H54 (cell line): Measurements from ENCODE around the gene HSPB3.
"Not testable (repeated sequence)": the region's sequence is repeated elsewhere in the genome, so short reads cannot be mapped to it uniquely, and the experiment has no call there.

ENCODE experiments used
- DNase-seq: peaks from one replicate; pipeline ENCODE4 v3.0.0; 2011; ENCODE audit warnings: low spot score, mixed read lengths; ENCODE audit not compliant: insufficient read length
- FAIRE-seq: peaks from 3 replicates; lab custom pipeline; 2011; peaks lifted over from hg19 to GRCh38; lab: Jason Lieb, UNC
- POLR2A ChIP-seq: IDR thresholded peaks from 2 replicates; pipeline ENCODE4 v1.6.1; 2011; ENCODE audit warnings: low read depth, mild to moderate bottlenecking, low read length

HSPB3 gene

GRCh38 chr5:54470128-54470527, 14.6 kb downstream of the HSPB3 start:
- FAIRE-seq, result no peak
- TF ChIP-seq POLR2A, result no peak
- DNase-seq, result no peak

DNA sequence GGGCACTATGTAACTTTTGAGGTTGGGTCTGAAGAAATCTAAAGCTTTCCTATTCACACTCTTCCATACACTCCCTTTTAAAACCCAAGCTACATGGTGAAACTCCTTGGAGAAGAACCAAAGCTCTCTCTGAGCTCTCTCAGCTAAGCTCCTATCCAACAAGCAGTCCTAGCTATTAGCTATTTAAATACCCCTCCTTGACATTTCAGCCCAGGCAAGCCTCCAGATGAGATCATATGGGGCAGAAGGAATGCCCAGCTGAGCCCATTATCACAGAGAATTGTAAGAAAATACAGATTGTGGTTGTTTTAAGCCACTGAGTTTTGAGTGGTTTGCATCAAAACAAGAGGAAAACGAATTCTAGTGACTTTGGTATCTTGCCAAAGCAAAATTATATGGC, 15.2 kb downstream of the HSPB3 start:
- DNase-seq (no peak), FAIRE-seq (no peak)
- no peak for TF ChIP-seq POLR2A

DNA sequence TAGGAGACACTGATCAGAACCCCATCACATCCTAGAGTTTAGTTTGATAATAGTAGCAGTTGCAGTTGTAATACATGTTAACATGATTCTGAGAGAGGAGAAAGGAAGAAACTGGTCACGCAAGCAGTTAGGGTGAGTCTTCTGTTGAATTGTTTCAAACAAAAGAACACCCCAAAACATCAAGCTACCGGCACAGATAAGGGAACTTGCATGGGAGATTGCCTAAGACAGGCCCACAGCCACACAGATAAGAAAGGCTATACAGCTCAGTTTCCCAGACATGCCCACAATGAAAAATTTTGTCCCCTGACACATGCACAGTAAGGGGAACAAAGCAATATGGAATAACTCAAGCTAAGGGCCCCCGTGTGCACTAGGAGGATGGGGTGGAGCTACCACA, 15.9 kb downstream of the HSPB3 start:
- no peak for DNase-seq
- FAIRE-seq, result no peak
- TF ChIP-seq POLR2A, result no peak

- FAIRE-seq (no peak), DNase-seq (no peak)
- TF ChIP-seq POLR2A, result no peak
These were observed 21.2 kb downstream of the HSPB3 start for GRCh38 chr5:54476682-54477081.

GRCh38 chr5:54477941-54478478, 22.5 kb downstream of the HSPB3 start:
- DNase-seq, result no peak
- FAIRE-seq, result no peak
- no peak for TF ChIP-seq POLR2A

DNA sequence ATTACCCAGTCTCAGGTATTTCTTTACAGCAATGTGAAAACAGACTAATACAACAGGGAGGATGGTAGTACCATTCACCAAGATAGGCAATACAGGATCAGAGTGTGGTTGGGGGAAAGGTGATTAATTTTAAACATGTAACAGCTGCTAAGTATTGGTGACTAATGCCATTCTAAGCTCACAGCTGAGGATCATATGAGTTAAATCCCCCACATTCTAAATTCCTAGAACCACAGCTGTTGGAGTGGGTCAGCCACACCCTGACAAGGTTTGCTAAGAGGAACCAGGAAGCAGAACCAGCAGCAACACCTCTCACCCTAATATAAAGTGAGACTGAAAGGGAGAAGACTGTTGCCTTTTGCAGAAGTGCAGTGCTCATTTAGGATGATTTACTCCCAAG, 24.8 kb downstream of the HSPB3 start:
- FAIRE-seq (no peak), DNase-seq (no peak)
- TF ChIP-seq POLR2A, result no peak

- DNase-seq (no peak), FAIRE-seq (no peak)
- no peak for TF ChIP-seq POLR2A
These were observed 28.9 kb downstream of the HSPB3 start for GRCh38 chr5:54484219-54484894.

DNA sequence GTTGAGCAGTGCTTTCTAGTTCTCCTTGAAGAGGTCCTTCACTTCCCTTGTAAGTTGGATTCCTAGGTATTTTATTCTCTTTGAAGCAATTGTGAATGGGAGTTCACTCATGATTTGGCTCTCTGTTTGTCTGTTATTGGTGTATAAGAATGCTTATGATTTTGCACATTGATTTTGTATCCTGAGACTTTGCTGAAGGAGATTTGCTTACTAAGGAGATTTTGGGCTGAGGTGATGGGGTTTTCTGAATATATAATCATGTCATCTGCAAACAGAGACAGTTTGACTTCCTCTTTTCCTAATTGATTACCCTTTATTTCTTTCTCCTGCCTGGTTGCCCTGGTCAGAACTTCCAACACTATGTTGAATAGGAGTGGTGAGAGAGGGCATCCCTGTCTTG, 30.2 kb downstream of the HSPB3 start:
- DNase-seq, FAIRE-seq: not testable (repeated sequence)

GRCh38 chr5:54489648-54489979, 34.1 kb downstream of the HSPB3 start:
- FAIRE-seq, DNase-seq: not testable (repeated sequence)

DNA sequence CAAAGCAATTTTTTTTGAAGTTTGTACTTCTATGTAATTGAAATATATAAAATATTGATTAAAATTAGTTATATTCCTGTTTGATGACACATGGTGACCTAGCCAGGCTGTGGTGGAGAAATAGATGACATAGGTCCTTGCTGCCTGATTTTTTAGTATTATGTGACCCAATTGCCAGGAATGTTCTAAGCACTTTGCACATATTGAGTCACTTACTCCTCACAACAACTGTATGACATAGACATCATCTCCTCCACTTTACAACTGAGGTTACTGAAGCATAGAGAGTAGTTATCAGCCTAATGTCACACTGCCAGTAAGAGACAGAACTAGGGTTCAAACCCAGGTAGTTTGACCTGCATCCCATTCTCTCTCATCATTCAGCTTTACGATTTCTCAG, 35.8 kb downstream of the HSPB3 start:
- TF ChIP-seq POLR2A, result no peak
- no peak for FAIRE-seq
- DNase-seq, result no peak

DNA sequence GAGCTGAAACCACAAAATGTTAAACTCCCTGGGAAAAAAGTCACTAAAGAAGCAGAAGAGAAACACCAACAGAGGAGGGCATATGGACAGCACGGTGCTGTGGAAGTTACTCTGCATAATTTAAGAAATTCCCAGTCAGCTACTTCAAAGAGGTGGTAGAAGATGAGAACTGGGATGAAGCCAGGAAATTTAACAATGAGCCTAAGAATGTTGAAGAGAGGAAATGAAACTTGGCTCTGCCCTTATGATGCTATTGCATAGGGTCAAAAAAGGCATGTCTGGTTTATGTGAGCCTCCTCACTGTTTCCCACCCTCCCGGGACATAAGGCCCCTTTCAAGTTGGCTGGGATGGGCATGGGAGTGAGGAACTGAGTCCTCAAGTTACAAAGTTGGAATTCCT, 36.7 kb downstream of the HSPB3 start:
- no peak for FAIRE-seq

DNA sequence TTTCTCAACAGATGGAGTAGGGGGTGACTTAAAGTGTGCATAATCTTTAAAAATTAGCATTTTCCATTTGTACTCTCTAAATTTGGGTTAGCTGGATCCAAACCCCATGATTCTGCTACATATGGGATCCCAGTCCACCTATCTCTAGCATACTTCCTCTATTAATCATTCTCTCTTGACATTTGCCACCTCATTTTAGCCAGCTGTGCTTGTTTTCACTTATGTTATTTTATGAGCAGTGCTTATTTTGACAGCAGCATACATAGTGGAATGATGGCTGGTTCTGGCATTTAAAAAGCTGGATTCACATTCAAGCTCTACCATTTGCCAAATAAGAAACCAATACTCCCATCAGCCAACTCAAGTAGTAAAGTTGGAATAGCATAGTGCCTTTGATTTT, 39.5 kb downstream of the HSPB3 start:
- no peak for FAIRE-seq
- DNase-seq, result no peak
- no peak for TF ChIP-seq POLR2A

More for the DNA sequence above, 36.7 kb downstream of the HSPB3 start:
- no peak for TF ChIP-seq POLR2A
- no peak for DNase-seq
